Measurements from ENCODE around the gene ANKRD50. TPM values are rescaled to one million over a fixed set of nuclear protein-coding genes. Genes with fewer than 3 reads are reported as not detected.

ANKRD50 gene, protein sequence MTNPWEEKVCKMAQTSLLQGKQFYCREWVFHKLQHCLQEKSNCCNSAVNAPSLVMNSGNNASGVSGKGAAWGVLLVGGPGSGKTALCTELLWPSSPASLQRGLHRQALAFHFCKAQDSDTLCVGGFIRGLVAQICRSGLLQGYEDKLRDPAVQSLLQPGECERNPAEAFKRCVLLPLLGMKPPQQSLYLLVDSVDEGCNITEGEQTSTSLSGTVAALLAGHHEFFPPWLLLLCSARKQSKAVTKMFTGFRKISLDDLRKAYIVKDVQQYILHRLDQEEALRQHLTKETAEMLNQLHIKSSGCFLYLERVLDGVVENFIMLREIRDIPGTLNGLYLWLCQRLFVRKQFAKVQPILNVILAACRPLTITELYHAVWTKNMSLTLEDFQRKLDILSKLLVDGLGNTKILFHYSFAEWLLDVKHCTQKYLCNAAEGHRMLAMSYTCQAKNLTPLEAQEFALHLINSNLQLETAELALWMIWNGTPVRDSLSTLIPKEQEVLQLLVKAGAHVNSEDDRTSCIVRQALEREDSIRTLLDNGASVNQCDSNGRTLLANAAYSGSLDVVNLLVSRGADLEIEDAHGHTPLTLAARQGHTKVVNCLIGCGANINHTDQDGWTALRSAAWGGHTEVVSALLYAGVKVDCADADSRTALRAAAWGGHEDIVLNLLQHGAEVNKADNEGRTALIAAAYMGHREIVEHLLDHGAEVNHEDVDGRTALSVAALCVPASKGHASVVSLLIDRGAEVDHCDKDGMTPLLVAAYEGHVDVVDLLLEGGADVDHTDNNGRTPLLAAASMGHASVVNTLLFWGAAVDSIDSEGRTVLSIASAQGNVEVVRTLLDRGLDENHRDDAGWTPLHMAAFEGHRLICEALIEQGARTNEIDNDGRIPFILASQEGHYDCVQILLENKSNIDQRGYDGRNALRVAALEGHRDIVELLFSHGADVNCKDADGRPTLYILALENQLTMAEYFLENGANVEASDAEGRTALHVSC (N-terminal part only)
- 75.4 and 79.8 TPM in 2 replicates for total RNA-seq

DNA sequence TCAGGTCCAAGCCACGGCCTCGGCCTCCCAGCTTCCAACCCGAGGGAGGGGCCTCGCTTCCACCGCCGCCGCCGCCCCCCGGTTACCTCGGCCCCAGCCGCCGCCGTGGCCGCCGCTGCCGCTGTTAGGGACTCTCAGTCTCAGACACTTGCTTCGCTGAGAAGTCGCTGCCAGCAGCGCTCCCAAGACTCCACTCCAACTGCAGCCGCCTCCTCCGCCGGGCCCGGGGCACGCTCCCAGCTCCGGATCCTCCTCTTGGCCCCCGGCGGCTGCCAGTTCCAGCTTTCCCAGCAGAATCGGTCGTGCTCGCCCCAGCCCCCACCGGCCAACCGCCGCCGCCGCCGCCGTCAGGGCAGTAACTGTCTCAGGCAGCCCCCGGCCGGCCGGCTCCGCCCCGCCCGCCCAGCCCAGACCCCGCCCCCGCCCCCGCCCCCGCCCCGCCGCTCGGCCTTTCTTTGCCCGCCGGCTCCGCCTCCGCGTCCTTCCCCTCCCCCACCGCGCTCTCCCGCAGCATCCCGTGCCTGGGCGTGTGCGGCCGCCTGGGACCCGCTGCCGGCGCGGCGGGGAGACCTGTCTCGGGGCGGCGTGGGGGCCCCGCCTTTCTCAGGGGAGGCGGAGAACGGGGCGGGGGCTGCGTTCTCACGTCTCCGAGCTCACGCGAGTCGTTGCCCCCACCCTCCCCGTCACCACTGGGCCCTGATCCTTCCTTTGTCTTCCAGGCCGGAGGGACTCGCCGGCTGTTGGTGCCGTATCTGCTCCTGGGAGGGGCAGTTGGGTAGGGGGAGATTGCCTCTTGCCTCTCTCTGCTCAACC lies at the start of gene ANKRD50:
TSS of gene ANKRD50 (minus strand) at position 361 of the 813 bp plus-strand sequence. CDS start 2,221 bp downstream, outside the sequence.

